ENCODE measurements around the gene MTG1.
A peak's percentile ranks its signal among the peaks of the same experiment; 100 is the strongest.
"Not testable (repeated sequence)": the region's sequence is repeated elsewhere in the genome, so short reads cannot be mapped to it uniquely, and the experiment has no call there.

MTG1 gene

GRCh38 chr10:133424102-133424501 is 30.1 kb downstream of the MTG1 start:
- DNase-seq (ENCODE audit: low spot score) = not testable (repeated sequence)

DNA sequence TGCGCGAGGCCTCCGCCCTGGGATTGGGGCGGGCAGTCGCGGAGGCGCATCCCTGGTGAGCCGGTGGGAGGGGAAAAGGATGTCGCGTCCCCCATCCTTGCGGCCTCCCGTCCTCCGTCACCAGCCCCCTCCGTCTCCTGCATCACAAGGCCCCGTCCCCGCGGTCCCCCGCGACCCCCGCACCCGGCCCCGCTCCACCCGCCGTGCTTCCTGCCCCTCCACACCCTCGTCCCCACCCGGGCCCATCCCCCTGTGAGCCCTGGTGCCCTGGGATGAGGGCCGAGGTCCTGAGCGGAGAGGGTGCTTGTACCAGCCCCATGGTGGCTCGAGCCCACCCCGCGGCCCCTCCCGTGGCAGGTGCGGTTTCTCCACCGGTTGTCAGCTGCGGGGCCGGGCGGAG is 30.6 kb downstream of the MTG1 start, which contains the start of gene SPRN:
Gene SPRN (minus strand): TSS at position 25 of the 400 bp plus-strand sequence. CDS start 944 bp downstream, outside the sequence.
- not testable (repeated sequence) for DNase-seq (ENCODE audit: low spot score)

GRCh38 chr10:133429571-133429970 is 35.6 kb downstream of the MTG1 start:
- DNase-seq (ENCODE audit: low spot score) = not testable (repeated sequence)

GRCh38 chr10:133431888-133432613 is 38.1 kb downstream of the MTG1 start:
- not testable (repeated sequence) for DNase-seq (ENCODE audit: low spot score)

- DNase-seq (ENCODE audit: low spot score) = not testable (repeated sequence)
Observed at GRCh38 chr10:133432789-133433188, 38.8 kb downstream of the MTG1 start.

DNA sequence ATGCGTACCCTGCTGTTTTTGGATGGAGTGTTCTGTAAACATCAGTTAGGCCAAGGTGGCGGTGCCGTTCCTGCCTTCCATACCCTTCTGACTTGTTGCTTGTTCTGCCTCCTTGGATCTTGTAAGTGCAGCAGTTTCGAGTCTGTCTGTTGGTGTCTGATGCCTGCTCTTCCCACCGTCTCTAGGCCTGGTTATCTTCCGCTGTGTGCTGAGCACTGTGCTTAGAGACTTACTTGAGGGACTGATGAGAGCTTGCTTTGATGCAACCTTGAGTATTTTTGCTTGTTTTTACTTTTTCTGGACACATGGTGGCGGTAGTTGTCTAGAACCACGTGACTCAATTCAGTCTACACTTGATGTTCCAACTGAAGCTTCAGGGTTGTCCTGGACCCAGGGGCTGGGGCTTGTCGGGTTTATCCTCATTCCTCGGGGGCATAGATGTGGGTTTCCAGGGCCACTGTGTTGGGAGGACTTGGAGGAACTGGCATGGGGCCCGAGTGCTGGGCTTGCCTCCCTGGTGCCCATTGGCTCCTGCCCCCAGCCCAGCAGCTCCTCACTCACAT is 44.8 kb downstream of the MTG1 start:
- peak; percentile 43 for DNase-seq (ENCODE audit: low spot score)

DNA sequence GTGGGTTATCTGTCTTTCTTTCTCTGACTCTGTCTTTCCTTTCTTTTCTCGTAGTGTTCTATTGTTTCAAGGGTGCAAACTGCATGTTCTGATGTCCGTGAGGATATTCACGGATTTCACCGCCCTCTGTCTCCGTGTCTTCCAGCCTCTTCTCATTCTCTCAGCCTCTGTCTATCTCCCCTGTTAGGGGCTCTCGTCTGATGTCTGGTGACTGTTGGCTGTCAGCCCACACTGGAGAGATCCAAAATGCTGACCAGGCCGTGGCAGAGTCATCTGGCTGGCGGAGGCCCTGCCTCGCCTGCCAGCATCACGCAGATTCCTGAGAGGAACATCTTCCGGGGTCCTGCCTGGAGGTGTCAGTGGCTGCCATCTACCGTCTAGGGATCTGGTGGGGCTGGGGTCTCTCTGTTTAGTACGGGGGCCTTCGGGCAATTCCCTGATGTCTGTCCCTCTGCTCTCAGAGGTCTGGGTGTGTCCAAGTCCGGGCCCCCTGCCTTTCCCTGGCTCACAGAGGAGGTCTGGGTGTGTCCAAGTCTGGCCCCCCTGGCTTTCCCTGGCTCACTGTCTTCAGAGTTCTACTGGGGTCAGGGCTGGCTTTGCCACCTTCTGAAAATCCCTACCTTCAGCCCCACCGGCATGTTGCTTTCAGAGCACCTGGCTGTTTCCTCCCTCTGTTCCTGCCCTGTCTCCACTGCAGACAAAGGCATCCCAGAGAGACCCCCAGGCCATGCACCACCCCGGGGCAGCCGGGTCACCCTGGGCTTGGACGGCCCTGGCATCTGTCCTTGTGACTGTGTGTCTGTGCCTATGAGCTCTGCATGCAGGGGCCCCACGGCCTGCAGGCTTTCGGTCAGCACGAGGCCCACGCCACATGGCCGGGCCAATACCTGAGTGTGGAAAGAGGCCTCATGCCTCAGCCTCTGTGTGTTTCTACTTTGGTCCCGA is 45.8 kb downstream of the MTG1 start:
- no peak for DNase-seq (ENCODE audit: low spot score)

DNA sequence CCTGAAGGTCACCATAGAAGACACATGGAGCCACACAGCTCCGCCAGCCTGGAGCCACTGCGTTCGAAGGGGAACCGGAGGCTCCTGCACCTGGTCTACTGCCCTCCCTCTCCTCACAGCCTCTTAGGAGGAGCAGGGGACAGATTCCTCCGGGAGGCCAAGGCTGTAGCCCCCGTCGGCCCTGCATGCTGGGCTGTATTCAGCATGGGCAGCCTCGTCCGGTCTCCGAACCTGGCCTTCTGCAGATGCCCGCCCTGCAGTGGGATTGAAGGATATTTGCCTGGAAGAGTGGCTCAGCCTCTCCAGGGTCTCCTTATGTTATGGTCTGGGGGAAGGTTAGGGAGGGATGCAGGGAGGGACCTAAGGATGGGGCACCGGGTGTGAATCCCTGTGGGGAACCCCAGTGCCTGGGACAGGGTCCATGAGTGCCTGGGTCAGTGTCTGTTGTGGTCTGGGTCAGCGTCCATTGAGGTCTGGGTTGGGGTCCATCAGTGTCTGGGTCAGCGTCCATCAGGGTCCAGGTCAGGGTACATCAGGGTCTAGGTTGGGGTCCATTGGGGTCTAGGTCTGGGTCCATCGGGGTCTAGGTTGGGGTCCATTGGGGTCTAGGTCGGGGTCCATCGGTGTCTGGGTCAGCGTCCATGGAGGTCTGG is 46.8 kb downstream of the MTG1 start:
- DNase-seq (ENCODE audit: low spot score) = no peak

- not testable (repeated sequence) for DNase-seq (ENCODE audit: low spot score)
Observed at GRCh38 chr10:133441356-133441755, 47.4 kb downstream of the MTG1 start.

DNA sequence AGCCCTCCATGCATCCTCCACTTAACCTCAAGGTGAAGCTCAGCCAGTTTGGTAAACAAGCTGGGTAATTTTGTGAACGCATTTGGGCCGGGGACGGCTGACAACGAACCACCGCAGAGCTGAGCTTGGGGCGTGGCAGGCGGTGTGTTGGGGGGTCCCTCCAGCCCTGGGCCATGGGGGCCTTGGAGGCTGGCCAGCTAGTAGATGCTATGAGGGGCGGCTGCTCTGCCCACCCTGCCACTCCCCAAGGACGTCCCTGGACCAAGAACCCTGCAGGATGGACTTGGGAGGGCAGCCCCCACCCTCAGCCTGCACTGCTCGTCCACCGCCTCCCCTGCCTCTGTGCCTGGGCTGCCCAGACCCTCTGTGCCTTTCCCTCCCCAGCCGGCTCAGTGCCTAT is 47.8 kb downstream of the MTG1 start:
- DNase-seq (ENCODE audit: low spot score) = no peak

DNA sequence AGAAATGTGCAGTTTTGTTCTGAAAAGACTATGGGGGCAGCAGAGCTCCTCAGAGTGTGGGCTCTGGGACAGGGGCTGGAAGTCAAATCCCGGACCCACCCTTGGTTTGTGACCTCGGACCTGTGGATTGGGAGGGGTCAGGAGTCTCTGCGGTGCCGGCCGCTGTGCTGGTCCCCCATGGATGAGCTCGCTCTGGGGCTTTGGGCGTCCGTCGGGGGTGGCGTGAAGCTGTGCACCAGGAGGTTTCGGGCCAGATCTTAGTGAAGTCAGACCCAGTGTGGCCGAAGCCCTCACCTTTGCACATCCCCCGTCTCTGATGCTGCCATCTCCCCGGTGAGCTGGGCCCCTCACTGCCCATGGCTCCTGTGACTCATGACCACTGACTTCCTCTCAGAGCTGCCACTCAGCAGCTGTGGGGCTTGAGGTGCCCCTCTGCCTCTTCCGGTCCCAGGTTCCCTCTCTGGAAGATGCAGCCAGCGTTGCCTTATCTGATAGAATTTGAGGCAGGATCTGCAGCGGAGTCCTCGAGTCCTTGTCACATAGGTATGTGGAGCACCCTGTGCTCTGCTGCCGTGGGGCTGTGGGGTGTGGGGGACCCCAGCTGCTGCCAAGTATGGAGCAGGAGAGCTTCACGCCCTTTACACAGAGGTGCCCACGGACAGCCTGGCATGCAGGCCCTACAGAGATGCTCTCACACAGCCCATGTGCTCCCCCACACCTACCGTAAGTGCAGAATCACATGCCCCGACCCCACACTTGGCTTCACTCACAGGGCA is 48.4 kb downstream of the MTG1 start:
- DNase-seq (ENCODE audit: low spot score) = peak; percentile 35

- no peak for DNase-seq (ENCODE audit: low spot score)
Observed at GRCh38 chr10:133442967-133443924, 49.3 kb downstream of the MTG1 start.

DNA sequence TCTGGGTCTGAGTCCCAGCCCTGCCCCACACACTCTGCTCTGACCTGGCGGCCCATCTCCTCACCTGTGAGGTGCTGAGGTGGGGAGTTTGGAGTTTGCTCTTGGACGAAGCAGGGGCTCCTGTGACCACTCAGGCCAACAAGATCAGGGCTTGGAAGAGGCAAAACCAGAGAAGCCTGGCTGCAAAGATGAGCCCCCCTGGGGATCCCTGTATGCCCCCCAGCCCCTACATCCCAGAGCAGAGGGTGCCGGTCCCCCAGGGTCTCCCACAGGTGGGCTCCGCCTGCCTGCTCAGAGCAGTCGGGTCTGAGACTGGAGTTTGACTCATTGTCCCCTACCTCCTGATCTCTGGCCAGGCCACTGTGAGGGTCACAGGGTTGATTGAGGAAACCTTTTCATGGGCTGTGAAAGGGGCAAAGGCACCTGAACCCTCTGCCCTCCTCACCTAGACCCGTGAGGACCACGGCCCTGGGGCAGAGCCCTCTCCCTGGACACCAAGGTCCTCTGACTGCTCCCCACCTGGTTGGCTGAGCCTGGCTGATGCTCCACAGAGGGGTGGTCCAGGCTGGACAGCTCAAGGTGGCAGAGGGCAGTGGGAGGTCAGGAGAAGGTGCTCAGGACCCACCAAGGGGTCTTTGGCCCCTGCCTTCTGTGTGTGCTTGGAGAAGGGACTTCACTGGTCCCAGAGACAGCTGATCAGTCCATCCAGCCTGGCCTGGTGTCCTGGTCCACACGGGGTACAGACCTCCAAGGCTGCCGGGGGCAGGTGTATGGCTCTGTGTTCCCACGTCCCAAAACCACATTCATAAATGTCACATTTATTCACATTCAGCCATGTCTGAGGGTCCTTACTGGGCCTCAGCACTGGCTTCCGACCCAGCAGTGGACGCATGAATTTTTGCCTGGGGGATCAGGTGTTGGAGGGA is 50.6 kb downstream of the MTG1 start:
- DNase-seq (ENCODE audit: low spot score) = no peak

DNA sequence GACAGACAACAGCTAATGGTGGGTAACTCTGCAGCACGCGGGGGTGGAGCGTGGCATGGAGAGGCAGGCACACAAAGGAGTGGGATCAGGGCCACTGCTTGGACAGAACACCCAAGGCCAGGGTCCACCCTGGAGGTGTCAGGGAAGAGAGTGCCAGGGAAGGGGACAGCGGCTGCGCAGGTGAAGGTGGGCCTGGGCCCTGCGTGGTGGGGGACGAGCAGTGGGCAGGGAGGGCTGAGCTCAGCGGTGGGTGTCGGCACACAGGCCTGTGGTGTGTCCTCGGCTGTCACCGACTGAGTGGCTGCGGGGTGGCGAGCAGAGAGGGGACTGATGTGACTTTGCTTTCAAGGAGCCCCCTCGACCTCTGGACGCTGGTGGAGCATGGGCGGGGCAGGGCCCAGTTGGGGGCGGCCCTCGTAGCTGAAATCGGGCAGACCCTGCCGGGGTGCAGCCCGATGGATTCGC is 51.3 kb downstream of the MTG1 start:
- DNase-seq (ENCODE audit: low spot score) = no peak

DNA sequence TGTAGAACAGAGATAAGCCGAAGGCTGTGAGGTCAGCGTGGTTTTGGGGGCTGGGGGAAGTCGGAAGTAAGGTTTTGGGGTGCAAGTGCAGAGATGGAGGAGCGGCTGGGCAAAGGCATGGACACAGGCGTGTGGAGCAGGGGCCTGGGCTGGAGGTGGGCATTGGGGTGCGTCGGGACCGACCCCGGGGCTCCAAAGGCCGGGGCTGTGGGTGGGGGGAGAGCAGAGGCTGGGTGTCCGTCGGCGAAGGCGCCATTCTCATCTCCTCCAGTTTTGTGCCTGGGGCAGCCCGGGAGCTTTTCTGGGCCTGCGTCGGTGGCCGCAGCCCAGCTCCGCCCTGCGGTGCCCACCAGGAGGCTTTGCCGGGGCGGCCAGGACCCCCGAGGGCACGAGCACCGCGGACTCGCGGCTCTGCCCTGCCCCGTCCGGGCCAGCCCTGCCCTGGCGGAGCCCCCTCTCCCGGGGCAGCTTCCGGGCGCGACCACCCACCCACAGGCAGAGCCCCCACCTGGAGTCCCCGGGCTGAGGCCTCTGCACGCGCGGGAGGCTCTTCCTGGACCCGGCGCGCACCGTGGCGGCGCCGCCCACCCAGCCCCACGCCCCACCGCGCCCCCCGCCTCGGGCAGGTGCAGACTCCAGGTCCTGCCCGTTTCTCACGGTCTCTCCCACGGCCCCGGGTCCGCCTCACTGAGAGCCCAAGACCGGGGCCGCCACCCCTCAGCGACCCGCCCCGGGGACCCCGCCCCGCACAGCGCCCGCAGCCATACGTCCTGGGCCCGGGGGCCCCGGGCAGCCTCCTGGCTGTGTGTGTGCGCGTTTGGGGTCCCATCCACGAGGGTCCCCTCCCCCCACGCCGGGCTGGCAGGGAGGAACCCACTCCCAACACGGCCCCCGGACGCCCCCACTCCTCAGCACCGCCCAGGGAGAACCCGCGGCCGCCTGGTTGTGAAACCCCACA is 52.1 kb downstream of the MTG1 start:
- DNase-seq (ENCODE audit: low spot score) = no peak

- DNase-seq (ENCODE audit: low spot score) = no peak
Observed at GRCh38 chr10:133446979-133447378, 53.0 kb downstream of the MTG1 start.

GRCh38 chr10:133448120-133448519 is 54.2 kb downstream of the MTG1 start:
- no peak for DNase-seq (ENCODE audit: low spot score)

- no peak for DNase-seq (ENCODE audit: low spot score)
Observed at GRCh38 chr10:133451346-133451745, 57.4 kb downstream of the MTG1 start.
